GM12892 (cell line): ENCODE data around the gene KHSRP.
"Not testable (repeated sequence)": the region's sequence is repeated elsewhere in the genome, so short reads cannot be mapped to it uniquely, and the experiment has no call there.

Source experiments
- DNase-seq: peaks from one replicate; pipeline ENCODE4 v3.0.0; 2011; ENCODE audit not compliant: insufficient read length
- FAIRE-seq: peaks from 2 replicates; lab custom pipeline; 2011; peaks lifted over from hg19 to GRCh38; lab: Jason Lieb, UNC
- POLR2A ChIP-seq: IDR thresholded peaks from 2 replicates; pipeline ENCODE4 v1.6.1; 2011; ENCODE audit warnings: low read depth, low read length, control low read depth
- POLR2AphosphoS5 ChIP-seq: IDR thresholded peaks from 2 replicates; pipeline ENCODE4 v1.6.1; 2011; ENCODE audit warnings: low read depth, low read length, control low read depth
- TAF1 ChIP-seq: IDR thresholded peaks from 2 replicates; pipeline ENCODE4 v1.6.1; 2011; ENCODE audit warnings: low read depth, mild to moderate bottlenecking, control low read depth, low read length, borderline replicate concordance

Gene KHSRP

GRCh38 chr19:6413721-6414643, 10.6 kb downstream of the KHSRP start:
- FAIRE-seq (no peak), DNase-seq (no peak)
- no peak for TF ChIP-seq TAF1
- TF ChIP-seq POLR2A = no peak
- peak; percentile 41; the same call in 1 of the 2 replicates for TF ChIP-seq POLR2AphosphoS5

GRCh38 chr19:6413291-6413690, 11.3 kb downstream of the KHSRP start:
- FAIRE-seq (no peak), DNase-seq (no peak)
- TF ChIP-seq POLR2A (no peak), TAF1 (no peak), POLR2AphosphoS5 (no peak)

GRCh38 chr19:6412447-6413091, 12.0 kb downstream of the KHSRP start:
- DNase-seq = no peak
- peak; percentile 66; the same call in 1 of the 2 replicates for TF ChIP-seq POLR2AphosphoS5
- peak; percentile 72 for TF ChIP-seq POLR2A
- TF ChIP-seq TAF1 = no peak
- no peak for FAIRE-seq

DNA sequence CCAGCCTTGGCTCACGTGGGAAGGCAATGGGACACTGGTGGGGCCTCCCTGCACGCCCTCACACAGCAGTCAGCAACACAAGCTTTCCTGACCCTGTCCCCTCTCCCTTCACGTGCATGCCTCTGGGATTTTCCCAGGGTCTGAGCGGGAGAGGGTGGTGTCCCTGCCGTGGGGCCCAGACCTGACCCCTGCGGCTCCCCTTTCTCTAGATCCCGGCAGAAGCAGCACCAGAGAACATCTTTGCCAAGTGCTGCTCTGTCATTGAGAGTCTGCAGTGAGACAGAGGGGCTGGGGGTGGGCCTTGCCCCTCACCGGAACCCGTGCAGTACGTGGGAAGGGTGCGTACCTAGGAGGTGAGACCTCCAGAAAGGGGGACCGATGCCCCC, 12.6 kb downstream of the KHSRP start:
- TF ChIP-seq TAF1 (no peak), POLR2AphosphoS5 (no peak), POLR2A (no peak)
- DNase-seq (no peak), FAIRE-seq (no peak)

- no peak for TF ChIP-seq POLR2A
- no peak for TF ChIP-seq TAF1
- no peak for TF ChIP-seq POLR2AphosphoS5
- DNase-seq (no peak), FAIRE-seq (no peak)
These were observed 15.3 kb downstream of the KHSRP start for GRCh38 chr19:6409346-6409745.

DNA sequence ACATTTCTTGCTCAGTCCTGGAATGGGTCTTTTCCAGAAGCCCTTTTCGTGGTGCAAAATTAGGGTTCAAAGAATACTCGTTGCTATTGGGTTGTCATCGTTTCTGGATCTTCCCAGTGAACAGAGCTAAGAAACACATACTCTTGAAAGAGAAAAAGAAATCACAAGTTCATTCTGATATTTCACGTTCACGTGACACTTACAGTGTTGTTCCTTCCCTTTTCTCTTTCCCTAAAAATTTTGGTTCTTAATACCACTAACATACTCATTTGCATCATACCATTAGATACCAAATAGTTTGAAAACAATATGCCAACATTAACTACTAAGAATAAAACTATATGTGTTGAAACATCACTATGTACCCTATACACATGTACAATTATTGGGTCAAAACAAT, 18.2 kb downstream of the KHSRP start:
- FAIRE-seq = no peak
- no peak for DNase-seq
- TF ChIP-seq TAF1 = no peak
- TF ChIP-seq POLR2A = no peak
- TF ChIP-seq POLR2AphosphoS5 = no peak

DNA sequence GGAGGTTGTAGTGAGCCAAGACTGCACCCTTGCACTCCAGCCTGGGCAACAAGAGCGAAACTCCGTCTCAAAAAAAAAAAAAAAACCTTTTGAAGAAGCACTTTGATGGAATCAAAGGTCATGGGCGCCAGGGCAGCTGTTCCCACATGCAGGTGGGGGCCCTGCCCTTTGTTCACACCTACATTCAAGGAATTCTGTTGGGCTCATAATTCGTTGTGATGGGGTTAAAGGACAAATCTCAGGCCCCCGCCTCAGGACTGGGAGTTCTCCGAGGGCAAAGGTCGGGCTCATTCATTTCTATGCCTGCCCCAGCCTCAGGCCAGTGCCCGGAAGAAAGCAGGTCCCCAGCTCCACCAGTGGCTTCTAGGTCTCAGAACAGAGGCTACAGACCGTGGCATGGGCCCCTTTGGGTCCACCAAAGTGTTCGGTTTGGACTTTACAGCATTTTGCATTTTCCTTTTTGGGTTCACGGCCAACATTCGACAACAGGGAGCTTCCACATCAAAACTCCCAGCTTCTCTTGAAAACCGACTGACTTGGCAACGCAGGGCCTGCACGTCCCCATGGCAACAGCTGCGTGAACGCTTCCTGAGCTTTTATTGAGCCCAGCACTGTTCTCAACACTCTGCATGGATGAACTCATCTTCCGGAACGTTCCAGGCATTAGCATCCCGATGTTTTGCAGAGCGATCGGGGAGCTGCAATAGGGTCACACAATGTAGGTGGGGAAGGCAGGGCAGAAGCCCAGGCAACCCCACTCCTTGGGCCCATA, 21.6 kb downstream of the KHSRP start:
- no peak for DNase-seq
- TF ChIP-seq TAF1 (no peak), POLR2AphosphoS5 (no peak), POLR2A (no peak)
- no peak for FAIRE-seq

DNA sequence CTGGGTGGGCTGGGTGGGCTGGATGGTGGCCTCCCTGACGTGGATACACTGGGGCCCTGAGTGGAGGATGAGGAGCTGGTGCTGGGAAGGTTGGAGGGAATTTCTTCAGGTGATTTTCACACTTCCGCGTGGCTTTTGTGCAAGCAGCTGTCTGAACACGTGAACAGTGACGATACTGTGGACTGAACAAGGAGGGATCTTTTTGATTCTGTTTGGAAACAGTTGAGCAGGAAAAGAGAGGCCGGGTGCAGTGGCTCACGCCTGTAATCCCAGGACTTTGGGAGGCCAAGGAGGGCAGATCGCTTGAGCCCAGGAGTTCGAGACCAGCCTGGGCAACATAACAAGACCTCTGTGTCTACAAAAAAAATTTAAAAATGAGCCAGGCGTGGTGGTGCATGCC, 22.6 kb downstream of the KHSRP start:
- TF ChIP-seq POLR2AphosphoS5 = no peak
- no peak for TF ChIP-seq POLR2A
- TF ChIP-seq TAF1 = no peak
- DNase-seq (no peak), FAIRE-seq (no peak)

GRCh38 chr19:6400062-6400944, 24.3 kb downstream of the KHSRP start:
- DNase-seq, FAIRE-seq: not testable (repeated sequence)

GRCh38 chr19:6396305-6396704, 28.3 kb downstream of the KHSRP start:
- TF ChIP-seq TAF1 = no peak
- TF ChIP-seq POLR2A = no peak
- TF ChIP-seq POLR2AphosphoS5 = no peak
- FAIRE-seq (no peak), DNase-seq (no peak)
